ENCODE results near the gene WFS1. TPM values are rescaled to one million over a fixed set of nuclear protein-coding genes. Genes with fewer than 3 reads are reported as not detected.

WFS1 gene
- total RNA-seq, 1 donor from 2014 or later = 91.8 TPM

DNA sequence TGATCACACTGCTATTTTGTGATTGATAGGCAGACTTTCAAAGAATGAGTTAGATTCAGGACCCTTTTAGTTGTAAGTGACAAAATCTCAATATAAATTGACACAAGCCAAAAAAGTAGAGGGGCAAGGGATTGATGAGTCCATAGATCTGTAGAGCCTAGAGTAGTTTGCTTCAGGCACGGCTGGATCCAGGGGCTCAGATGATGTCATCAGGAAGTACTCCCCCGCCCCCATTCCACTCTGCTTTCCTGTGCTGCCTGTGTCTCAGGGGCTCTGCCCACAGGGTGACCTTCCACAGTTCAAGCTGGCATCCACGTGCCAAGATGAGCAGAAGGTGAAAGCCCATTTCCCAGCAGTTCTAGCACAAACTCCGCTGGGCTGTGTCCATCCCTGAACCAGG is 13.6 kb downstream of the WFS1 start:
- Histone ChIP-seq H3K4me1 (peaks cover 50% of the 10 kb centered on the region), H3K27me3 (no peaks in the 10 kb centered on the region), H3K27ac (no peak overlapping the region), H3K4me3 (no peak overlapping the region), H3K36me3 (peaks cover 0 to 13% of the 10 kb centered on the region in 2 donors), H3K9me3 (no peaks in the 10 kb centered on the region)
- no peak for DNase-seq (ENCODE audit: extremely low spot score in 2 of 2)
- TF ChIP-seq CTCF (IDR thresholded peaks at IDR 0.05) (no peak), POLR2AphosphoS5 (IDR thresholded peaks at IDR 0.05; ENCODE audit: insufficient read depth in 1 of 2, low read depth in 1 of 2) (no peak), POLR2A (IDR thresholded peaks at IDR 0.05) (no peak)
- intact Hi-C loops (cut with DNase I) = no loop called here

DNA sequence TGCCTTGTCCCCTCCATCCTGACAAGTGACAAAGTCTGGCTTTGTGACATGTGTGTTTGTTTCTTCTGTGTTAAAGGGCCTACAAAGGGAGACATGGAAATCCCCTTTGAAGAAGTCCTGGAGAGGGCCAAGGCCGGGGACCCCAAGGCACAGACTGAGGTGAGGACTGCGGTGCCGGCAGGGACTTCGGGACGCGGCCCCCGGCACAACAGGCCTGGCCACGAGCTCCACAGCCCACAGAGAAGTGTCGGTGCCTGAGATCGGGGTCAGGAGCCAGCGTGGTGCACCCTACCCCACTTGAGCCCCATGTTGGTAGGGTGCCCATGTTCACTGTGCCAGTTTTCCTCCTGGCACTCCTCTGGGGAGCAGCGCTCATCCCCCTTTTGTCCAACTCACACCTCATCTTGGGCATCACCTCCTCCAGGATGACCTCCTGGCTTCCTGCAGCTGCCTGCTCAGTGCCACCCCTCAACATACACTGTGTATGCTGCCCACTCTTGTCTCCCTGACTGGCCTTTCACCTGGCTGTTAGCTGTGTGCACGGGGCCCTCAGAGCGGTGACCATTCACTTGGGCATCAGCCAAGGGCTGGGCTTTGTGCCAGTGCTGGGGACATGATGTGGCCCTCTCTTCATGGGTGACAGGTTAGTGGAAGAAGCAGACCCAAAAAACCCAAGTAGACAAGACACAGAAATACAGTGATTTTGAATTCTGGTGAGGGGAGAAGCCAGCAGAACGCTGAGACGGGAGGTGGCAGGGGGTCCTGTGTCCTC is 17.6 kb downstream of the WFS1 start:
- peaks cover 0 to 39% of the 10 kb centered on the region in 2 donors for H3K36me3 ChIP-seq
- no peak for DNase-seq (ENCODE audit: extremely low spot score in 2 of 2)
- no peaks in the 10 kb centered on the region for H3K9me3 ChIP-seq
- peaks cover 11% of the 10 kb centered on the region for H3K4me1 ChIP-seq
- intact Hi-C loops (cut with DNase I) = no loop called here
- no peak overlapping the region for H3K27ac ChIP-seq
- no peak for TF ChIP-seq POLR2AphosphoS5 (IDR thresholded peaks at IDR 0.05; ENCODE audit: insufficient read depth in 1 of 2, low read depth in 1 of 2)
- no peak for TF ChIP-seq POLR2A (IDR thresholded peaks at IDR 0.05)
- TF ChIP-seq CTCF (IDR thresholded peaks at IDR 0.05) = no peak
- no peaks in the 10 kb centered on the region for H3K27me3 ChIP-seq
- no peak overlapping the region for H3K4me3 ChIP-seq

DNA sequence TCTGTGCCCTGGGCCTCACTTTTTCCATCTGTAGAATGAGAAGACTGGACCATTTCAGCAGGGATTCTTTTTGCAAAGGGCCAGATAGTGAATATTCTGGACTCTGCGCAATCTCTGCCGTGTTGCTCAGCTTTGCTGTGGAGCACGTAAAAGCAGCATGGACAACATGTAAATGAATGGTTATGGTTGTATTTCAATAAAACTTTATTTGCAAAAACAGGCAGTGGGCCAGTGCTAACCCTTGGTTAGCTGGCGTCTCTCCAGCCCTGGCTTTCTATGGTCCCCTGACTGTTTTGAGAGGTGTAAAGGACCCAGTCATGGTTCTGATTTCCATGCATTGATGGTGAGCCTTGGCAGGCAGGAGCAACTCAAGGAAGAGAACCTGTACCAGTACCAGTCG is 18.7 kb downstream of the WFS1 start:
- no peaks in the 10 kb centered on the region for H3K9me3 ChIP-seq
- TF ChIP-seq CTCF (IDR thresholded peaks at IDR 0.05) (no peak), POLR2A (IDR thresholded peaks at IDR 0.05) (no peak), POLR2AphosphoS5 (IDR thresholded peaks at IDR 0.05; ENCODE audit: insufficient read depth in 1 of 2, low read depth in 1 of 2) (no peak)
- no peak for DNase-seq (ENCODE audit: extremely low spot score in 2 of 2)
- intact Hi-C loops (cut with DNase I) = no loop called here
- no peaks in the 10 kb centered on the region for H3K4me1 ChIP-seq
- H3K27me3 ChIP-seq = no peaks in the 10 kb centered on the region
- H3K36me3 ChIP-seq = peaks cover 0 to 49% of the 10 kb centered on the region in 2 donors
- no peak overlapping the region for H3K4me3 ChIP-seq
- no peak overlapping the region for H3K27ac ChIP-seq

DNA sequence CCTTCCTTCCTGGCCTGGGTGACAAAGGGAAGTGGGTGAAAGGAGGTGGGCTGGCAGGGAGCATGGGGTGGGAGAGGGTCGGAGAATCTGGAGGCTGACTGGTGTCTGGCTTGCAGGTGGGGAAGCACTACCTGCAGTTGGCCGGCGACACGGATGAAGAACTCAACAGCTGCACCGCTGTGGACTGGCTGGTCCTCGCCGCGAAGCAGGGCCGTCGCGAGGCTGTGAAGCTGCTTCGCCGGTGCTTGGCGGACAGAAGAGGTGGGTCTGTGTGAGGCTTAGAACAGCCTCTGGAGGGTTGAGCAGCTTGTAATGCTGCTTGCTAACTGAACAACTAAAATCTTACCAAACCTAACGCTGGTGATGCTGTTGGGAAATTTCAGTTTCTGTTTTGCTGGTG is 19.2 kb downstream of the WFS1 start:
- DNase-seq (ENCODE audit: extremely low spot score in 2 of 2) = no peak
- TF ChIP-seq POLR2AphosphoS5 (IDR thresholded peaks at IDR 0.05; ENCODE audit: insufficient read depth in 1 of 2, low read depth in 1 of 2) = no peak
- no peak for TF ChIP-seq CTCF (IDR thresholded peaks at IDR 0.05)
- no peak for TF ChIP-seq POLR2A (IDR thresholded peaks at IDR 0.05)
- no peaks in the 10 kb centered on the region for H3K4me1 ChIP-seq
- H3K4me3 ChIP-seq = no peak overlapping the region
- intact Hi-C loops (cut with DNase I) = no loop called here
- H3K27me3 ChIP-seq = no peaks in the 10 kb centered on the region
- no peaks in the 10 kb centered on the region for H3K9me3 ChIP-seq
- H3K36me3 ChIP-seq = peaks cover 0 to 52% of the 10 kb centered on the region in 2 donors
- H3K27ac ChIP-seq = no peak overlapping the region

GRCh38 chr4:6290256-6290655 is 20.6 kb downstream of the WFS1 start:
- H3K9me3 ChIP-seq = no peaks in the 10 kb centered on the region
- peaks cover 0 to 58% of the 10 kb centered on the region in 2 donors for H3K36me3 ChIP-seq
- no peak for DNase-seq (ENCODE audit: extremely low spot score in 2 of 2)
- no peaks in the 10 kb centered on the region for H3K4me1 ChIP-seq
- H3K27me3 ChIP-seq = no peaks in the 10 kb centered on the region
- no peak overlapping the region for H3K4me3 ChIP-seq
- intact Hi-C loops (cut with DNase I) = no loop called here
- H3K27ac ChIP-seq = no peak overlapping the region
- TF ChIP-seq POLR2A (IDR thresholded peaks at IDR 0.05) (no peak), CTCF (IDR thresholded peaks at IDR 0.05) (no peak), POLR2AphosphoS5 (IDR thresholded peaks at IDR 0.05; ENCODE audit: insufficient read depth in 1 of 2, low read depth in 1 of 2) (no peak)
